ENCODE measurements around the gene MRPL37.
A peak's percentile ranks its signal among the peaks of the same experiment; 100 is the strongest.

The MRPL37 gene

DNA sequence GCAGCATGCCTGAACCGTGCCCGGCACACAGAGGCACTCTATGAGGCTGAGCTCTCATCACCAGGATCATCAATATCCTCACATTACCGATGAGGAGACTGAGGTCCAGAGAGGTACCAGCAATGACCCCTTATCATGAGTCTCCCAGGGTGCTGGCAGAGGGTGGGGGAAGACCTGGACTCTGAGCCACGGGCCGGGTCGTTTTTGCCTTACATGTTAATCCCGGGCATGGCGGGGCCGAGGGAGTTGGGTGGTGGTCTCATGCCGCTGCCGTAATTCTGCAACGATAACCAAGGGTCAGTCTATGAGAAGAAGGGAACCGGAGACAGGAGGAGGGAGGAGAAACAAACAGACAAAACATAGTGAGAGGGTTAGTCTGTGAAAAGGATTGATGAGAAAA is 43.1 kb downstream of the MRPL37 start:
- Mint-ChIP-seq H3K36me3 (ENCODE audit: low read depth) (peaks cover 52% of the 10 kb centered on the region), H3K27ac (peak overlapping the region; percentile 62)

DNA sequence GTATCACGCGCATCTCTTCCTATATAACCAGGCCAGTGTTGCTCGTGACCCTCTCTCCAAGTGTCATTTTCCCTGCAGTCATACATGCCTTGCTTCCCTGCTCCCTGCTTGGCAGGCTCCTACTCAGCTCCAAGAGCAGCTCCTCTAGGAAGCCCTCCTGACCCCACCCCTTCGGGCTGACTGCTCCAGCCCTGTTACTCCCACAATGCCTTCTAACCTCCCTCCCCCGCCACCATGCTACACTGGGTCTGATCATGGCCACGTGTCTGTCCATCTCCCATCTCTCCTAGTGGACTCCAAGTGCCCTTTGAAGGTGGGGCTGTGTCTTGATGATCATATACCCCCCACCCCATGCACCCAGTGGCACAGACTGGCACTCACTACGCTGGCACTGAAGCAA is 44.7 kb downstream of the MRPL37 start:
- Mint-ChIP-seq H3K27me3 (ENCODE audit: low read depth, poor library complexity) (peaks cover 3% of the 10 kb centered on the region), H3K4me3 (no peak overlapping the region), H3K36me3 (ENCODE audit: low read depth) (peaks cover 45% of the 10 kb centered on the region), H3K9me3 (no peaks in the 10 kb centered on the region), H3K27ac (no peak overlapping the region), H3K4me1 (peaks cover 18% of the 10 kb centered on the region)
- no peak for DNase-seq
- TF ChIP-seq, protein P1, sequence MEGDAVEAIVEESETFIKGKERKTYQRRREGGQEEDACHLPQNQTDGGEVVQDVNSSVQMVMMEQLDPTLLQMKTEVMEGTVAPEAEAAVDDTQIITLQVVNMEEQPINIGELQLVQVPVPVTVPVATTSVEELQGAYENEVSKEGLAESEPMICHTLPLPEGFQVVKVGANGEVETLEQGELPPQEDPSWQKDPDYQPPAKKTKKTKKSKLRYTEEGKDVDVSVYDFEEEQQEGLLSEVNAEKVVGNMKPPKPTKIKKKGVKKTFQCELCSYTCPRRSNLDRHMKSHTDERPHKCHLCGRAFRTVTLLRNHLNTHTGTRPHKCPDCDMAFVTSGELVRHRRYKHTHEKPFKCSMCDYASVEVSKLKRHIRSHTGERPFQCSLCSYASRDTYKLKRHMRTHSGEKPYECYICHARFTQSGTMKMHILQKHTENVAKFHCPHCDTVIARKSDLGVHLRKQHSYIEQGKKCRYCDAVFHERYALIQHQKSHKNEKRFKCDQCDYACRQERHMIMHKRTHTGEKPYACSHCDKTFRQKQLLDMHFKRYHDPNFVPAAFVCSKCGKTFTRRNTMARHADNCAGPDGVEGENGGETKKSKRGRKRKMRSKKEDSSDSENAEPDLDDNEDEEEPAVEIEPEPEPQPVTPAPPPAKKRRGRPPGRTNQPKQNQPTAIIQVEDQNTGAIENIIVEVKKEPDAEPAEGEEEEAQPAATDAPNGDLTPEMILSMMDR (IDR thresholded peaks at IDR 0.05) = no peak

More for the DNA sequence above, 43.1 kb downstream of the MRPL37 start:
- no peak for DNase-seq
- H3K4me3 Mint-ChIP-seq = no peak overlapping the region
- no peaks in the 10 kb centered on the region for H3K9me3 Mint-ChIP-seq
- peaks cover 3% of the 10 kb centered on the region for H3K27me3 Mint-ChIP-seq (ENCODE audit: low read depth, poor library complexity)
- peaks cover 18% of the 10 kb centered on the region for H3K4me1 Mint-ChIP-seq
- TF ChIP-seq, protein P1 (IDR thresholded peaks at IDR 0.05) = no peak

DNA sequence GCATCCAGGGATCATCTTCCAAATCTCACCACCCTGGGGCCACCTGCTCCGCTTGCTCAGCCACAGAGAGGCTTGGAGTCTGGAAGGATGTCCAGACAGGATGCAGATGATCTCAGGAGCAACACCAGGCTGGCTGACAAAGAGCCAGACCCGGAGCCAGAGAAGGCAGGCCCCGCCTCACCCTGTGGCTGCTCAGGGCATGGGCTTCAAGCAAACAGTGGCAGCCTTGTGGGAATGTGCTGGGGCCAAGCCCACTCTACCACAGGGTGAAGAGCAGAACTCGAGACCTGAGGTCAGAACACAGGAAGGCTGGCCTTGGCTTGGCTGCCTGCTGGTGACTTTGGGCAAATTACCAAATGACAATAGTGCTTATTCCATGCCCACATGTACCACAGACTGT is 45.5 kb downstream of the MRPL37 start:
- Mint-ChIP-seq H3K36me3 (ENCODE audit: low read depth) (peaks cover 45% of the 10 kb centered on the region), H3K4me3 (no peak overlapping the region), H3K9me3 (no peaks in the 10 kb centered on the region), H3K27ac (no peak overlapping the region), H3K4me1 (peaks cover 18% of the 10 kb centered on the region), H3K27me3 (ENCODE audit: low read depth, poor library complexity) (peaks cover 3% of the 10 kb centered on the region)
- no peak for DNase-seq
- TF ChIP-seq, protein P1 (IDR thresholded peaks at IDR 0.05) = no peak

DNA sequence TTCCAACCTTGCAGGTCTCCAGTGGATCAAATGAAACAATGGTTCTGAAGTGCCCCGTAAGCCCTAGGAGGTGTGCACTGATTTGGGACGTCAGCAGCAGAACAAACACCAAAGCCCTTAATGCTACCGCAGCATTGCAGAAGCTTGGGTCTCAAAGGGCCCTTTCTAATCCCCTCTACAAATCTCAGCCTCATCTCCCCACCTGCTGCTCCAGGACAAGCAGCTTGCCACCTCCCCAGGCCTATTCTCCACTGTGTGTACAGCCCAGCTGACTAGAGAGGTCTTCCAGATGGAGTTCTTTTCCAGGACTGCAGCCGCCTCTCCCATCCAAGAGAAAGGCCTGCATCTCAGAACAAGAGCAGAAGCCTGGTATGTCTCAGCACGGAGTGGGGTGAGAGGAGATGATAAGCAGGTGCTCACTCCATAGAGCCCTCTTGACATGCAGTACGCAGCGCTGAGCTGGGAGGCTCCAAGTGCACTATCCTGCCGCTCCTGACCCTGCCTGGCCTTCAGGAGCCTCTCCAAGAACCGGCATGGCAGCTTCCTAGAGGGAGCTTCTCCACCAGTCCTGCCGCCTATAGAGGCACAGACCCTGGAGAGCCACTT is 46.3 kb downstream of the MRPL37 start:
- Mint-ChIP-seq H3K36me3 (ENCODE audit: low read depth) (peaks cover 39% of the 10 kb centered on the region), H3K27ac (peak overlapping the region; percentile 94)
- TF ChIP-seq, protein P1 (IDR thresholded peaks at IDR 0.05) = no peak

DNA sequence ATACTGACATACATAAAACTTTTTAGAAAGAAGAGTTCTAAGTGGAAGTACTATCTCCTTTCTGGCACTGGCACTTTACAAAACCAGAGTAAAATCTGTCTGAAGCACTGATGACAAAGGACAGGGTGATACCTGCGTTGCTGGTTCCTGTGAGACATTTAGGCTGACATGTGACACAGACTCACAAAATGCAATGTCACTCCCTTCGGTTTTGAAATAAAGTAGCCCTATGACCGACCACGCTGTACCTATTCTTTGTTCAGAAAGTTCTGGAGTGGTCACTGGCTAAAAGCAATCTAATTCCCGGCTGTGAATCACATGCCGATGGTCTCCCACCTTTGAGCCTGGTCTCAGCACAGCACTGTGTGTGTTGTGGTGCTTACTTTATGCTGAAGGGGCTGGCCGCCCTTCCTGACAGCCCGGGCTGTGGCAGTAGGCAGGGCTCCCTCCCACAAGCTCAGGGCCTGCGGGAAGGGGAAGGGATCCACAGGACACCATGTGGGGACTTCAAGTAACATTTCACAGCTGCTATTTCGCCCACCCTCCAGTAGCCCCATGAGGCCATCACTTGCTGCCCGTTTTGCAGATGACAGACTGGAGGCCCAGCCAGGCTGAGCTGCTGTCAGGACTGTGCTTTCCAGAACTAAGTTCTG is 48.0 kb downstream of the MRPL37 start:
- Mint-ChIP-seq H3K27me3 (ENCODE audit: low read depth, poor library complexity) (peaks cover 3% of the 10 kb centered on the region), H3K4me3 (no peak overlapping the region), H3K27ac (peak overlapping the region; percentile 13), H3K4me1 (peaks cover 17% of the 10 kb centered on the region), H3K9me3 (no peaks in the 10 kb centered on the region), H3K36me3 (ENCODE audit: low read depth) (peaks cover 37% of the 10 kb centered on the region)
- no peak for DNase-seq
- TF ChIP-seq, protein P1 (IDR thresholded peaks at IDR 0.05) = no peak

More for the DNA sequence above, 46.3 kb downstream of the MRPL37 start:
- Mint-ChIP-seq H3K4me1 (peaks cover 18% of the 10 kb centered on the region), H3K4me3 (no peak overlapping the region), H3K9me3 (no peaks in the 10 kb centered on the region), H3K27me3 (ENCODE audit: low read depth, poor library complexity) (peaks cover 3% of the 10 kb centered on the region)
- no peak for DNase-seq

DNA sequence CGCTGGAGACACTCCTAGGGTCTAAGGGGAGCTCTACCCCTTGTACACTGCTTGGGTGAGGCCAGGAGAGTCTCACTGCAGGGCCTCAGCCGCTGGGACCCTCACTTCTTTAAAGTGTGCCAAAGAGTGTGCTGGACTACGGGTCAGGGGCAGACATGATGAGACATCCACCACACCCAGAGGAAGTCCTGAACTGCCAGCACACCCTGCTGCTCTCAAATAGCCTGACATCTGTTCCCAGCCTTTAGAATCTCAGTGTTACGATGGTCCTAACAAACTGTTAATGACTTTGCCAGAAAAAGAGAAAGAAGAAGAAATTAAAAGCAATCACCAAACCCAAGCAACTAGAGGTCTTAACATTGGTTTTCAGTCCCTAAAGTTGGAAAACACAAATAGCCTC is 49.0 kb downstream of the MRPL37 start:
- TF ChIP-seq, protein P1 (IDR thresholded peaks at IDR 0.05) = no peak
- no peak for DNase-seq
- H3K36me3 Mint-ChIP-seq (ENCODE audit: low read depth) = peaks cover 27% of the 10 kb centered on the region
- no peak overlapping the region for H3K4me3 Mint-ChIP-seq
- no peaks in the 10 kb centered on the region for H3K9me3 Mint-ChIP-seq
- H3K4me1 Mint-ChIP-seq = peaks cover 22% of the 10 kb centered on the region
- H3K27me3 Mint-ChIP-seq (ENCODE audit: low read depth, poor library complexity) = peaks cover 3% of the 10 kb centered on the region
- H3K27ac Mint-ChIP-seq = peak overlapping the region; percentile 7

All from nephron progenitor cell (in vitro differentiated cells).